A673 (cell line): ENCODE data around the gene CTNS. TPM values are rescaled to one million over a fixed set of nuclear protein-coding genes. Genes with fewer than 3 reads are reported as not detected.

ENCODE experiments used
- BruUV-seq: library from RNA; stranded (reverse); fragments of 400-500 nt; replicated peaks from 2 replicates; lab custom pipeline; 2021; lab: Mats Ljungman, UMichigan
- CTCF ChIA-PET: fragments of 300-600 bp; sonication (Branson Sonifier 250); formaldehyde crosslinking; loops from one replicate; lab custom pipeline; 2022; ENCODE audit warnings: antibody characterized with exemption; lab: Charles Lee
- POLR2A ChIA-PET: fragments of 300-600 bp; sonication (Branson Sonifier 250); formaldehyde crosslinking; loops from one replicate; lab custom pipeline; 2022; ENCODE audit warnings: antibody characterized with exemption; ENCODE audit not compliant: low non-redundant PET; lab: Charles Lee
- DNase-seq: peaks from one replicate; pipeline ENCODE4 v3.0.0-alpha.2; 2015; ENCODE audit warnings: low spot score
- H3K27ac ChIP-seq: fragments of 200-600 bp; sonication (generic); 2 replicates; pipeline ENCODE4 v1.5.1; 2016; ENCODE audit warnings: mixed run types, low read depth, mild to moderate bottlenecking, mixed read lengths, antibody characterized with exemption, low read length; ENCODE audit not compliant: poor library complexity, severe bottlenecking
- H3K27me3 ChIP-seq: fragments of 200-600 bp; sonication (generic); replicated peaks from 2 replicates; pipeline ENCODE4 v1.6.1; 2017; ENCODE audit warnings: mixed run types, low read depth, mild to moderate bottlenecking, mixed read lengths, antibody characterized with exemption, low read length; ENCODE audit not compliant: insufficient read depth, poor library complexity
- H3K36me3 ChIP-seq: fragments of 200-600 bp; sonication (generic); 2 replicates; pipeline ENCODE4 v1.6.1; 2016; ENCODE audit warnings: mixed run types, mild to moderate bottlenecking, mixed read lengths, antibody characterized with exemption, low read length; ENCODE audit not compliant: insufficient read depth, poor library complexity, severe bottlenecking
- H3K4me1 ChIP-seq: fragments of 200-600 bp; sonication (generic); 2 replicates; pipeline ENCODE4 v1.6.1; 2017; ENCODE audit warnings: mixed run types, mild to moderate bottlenecking, mixed read lengths, antibody characterized with exemption, low read length; ENCODE audit not compliant: insufficient read depth, poor library complexity, severe bottlenecking
- H3K4me3 ChIP-seq: fragments of 200-600 bp; sonication (generic); 2 replicates; pipeline ENCODE4 v1.5.1; 2016; ENCODE audit warnings: low read depth, mixed run types, mild to moderate bottlenecking, mixed read lengths, low read length; ENCODE audit not compliant: poor library complexity, severe bottlenecking
- H3K9me3 ChIP-seq: fragments of 200-600 bp; sonication (generic); 2 replicates; pipeline ENCODE4 v1.6.1; 2016; ENCODE audit warnings: mixed run types, low read depth, mild to moderate bottlenecking, mixed read lengths, antibody characterized with exemption, low read length; ENCODE audit not compliant: poor library complexity, severe bottlenecking
- EZH2 ChIP-seq: fragments of 200-600 bp; sonication (generic); IDR thresholded peaks from 2 replicates; pipeline ENCODE4 v1.6.1; 2017; ENCODE audit warnings: borderline replicate concordance, low read depth, mild to moderate bottlenecking, mixed read lengths, antibody characterized with exemption, low read length; ENCODE audit not compliant: poor library complexity, severe bottlenecking
- intact Hi-C: fragments of 100-400 bp; cut with micrococcal nuclease; formaldehyde crosslinking; loops from one replicate; pipeline ENCODE4 v1.10.0; 2022; ENCODE audit not compliant: unreplicated experiment
- total RNA-seq: library from RNA; stranded (reverse); gene quantifications from 2 replicates; pipeline ENCODE4 v1.2.3, GENCODE V29; 2021
- TF ChIP-seq, protein P1 (sequence below): fragments of 300-800, 200-600 bp; sonication (generic); conservative IDR thresholded peaks from 2 replicates; pipeline ENCODE4 v1.5.1; 2017; ENCODE audit warnings: low read depth, mild to moderate bottlenecking, antibody characterized with exemption, low read length, moderate library complexity, mixed read lengths

CTNS gene
- total RNA-seq, 1 experiment from 2014 or later: 12.6 TPM

DNA sequence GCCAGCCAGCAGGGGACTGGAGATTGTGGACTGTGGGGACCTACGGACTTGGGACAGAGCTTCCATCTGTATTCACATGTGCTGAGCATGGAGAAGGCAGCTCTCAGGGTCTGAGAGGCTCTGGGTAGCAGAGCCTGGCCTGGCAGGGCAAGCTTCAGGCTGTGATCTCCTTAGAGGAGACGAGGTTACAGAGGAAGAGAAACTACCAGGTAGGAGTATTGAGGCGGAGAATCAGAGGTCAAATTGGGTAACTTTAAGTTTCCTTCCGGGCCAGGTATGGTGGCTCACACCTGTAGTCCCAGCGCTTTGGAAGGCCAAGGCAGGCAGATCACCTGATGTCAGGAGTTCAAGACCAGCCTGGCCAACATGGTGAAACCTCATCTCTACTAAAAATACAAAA lies 8.8 kb downstream of the CTNS start:
- no TSS peak for BruUV-seq
- Histone ChIP-seq H3K36me3 (no peaks in the 10 kb centered on the region), H3K27ac (no peak overlapping the region), H3K4me3 (no peak overlapping the region), H3K27me3 (no peaks in the 10 kb centered on the region), H3K4me1 (no peaks in the 10 kb centered on the region), H3K9me3 (no peaks in the 10 kb centered on the region)
- POLR2A ChIA-PET: no interaction called here
- TF ChIP-seq, protein P1, sequence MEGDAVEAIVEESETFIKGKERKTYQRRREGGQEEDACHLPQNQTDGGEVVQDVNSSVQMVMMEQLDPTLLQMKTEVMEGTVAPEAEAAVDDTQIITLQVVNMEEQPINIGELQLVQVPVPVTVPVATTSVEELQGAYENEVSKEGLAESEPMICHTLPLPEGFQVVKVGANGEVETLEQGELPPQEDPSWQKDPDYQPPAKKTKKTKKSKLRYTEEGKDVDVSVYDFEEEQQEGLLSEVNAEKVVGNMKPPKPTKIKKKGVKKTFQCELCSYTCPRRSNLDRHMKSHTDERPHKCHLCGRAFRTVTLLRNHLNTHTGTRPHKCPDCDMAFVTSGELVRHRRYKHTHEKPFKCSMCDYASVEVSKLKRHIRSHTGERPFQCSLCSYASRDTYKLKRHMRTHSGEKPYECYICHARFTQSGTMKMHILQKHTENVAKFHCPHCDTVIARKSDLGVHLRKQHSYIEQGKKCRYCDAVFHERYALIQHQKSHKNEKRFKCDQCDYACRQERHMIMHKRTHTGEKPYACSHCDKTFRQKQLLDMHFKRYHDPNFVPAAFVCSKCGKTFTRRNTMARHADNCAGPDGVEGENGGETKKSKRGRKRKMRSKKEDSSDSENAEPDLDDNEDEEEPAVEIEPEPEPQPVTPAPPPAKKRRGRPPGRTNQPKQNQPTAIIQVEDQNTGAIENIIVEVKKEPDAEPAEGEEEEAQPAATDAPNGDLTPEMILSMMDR: no peak
- no peak for TF ChIP-seq EZH2
- CTCF ChIA-PET: no interaction called here
- intact Hi-C loops: loop anchor here (10.0 kb wide), 1 partner anchor 601 kb away; no protein-coding TSS in a partner anchor
- no peak for DNase-seq

- ChIA-PET CTCF (interaction anchor here (0.6 kb wide), 1 partner anchor 915 kb away, joined by 3 read pairs; no protein-coding TSS in a partner anchor), POLR2A (no interaction called here)
- no peak for TF ChIP-seq EZH2
- TF ChIP-seq, protein P1: no peak
- H3K4me3 ChIP-seq: no peak overlapping the region
- H3K27me3 ChIP-seq: no peaks in the 10 kb centered on the region
- BruUV-seq: no TSS peak
- intact Hi-C loops: loop anchor here (10.0 kb wide), 1 partner anchor 602 kb away; no protein-coding TSS in a partner anchor
- H3K4me1 ChIP-seq: no peaks in the 10 kb centered on the region
- no peaks in the 10 kb centered on the region for H3K9me3 ChIP-seq
- H3K36me3 ChIP-seq: no peaks in the 10 kb centered on the region
- DNase-seq: no peak
- H3K27ac ChIP-seq: no peak overlapping the region
Measured at GRCh38 chr17:3647251-3647650, 10.7 kb downstream of the CTNS start.

GRCh38 chr17:3647769-3648555 lies 11.4 kb downstream of the CTNS start:
- H3K36me3 ChIP-seq: no peaks in the 10 kb centered on the region
- H3K4me1 ChIP-seq: no peaks in the 10 kb centered on the region
- ChIA-PET POLR2A (interaction anchor here (0.6 kb wide), 1 partner anchor 73 kb away, joined by 12 read pairs; no protein-coding TSS in a partner anchor), CTCF (no interaction called here)
- no peak overlapping the region for H3K27ac ChIP-seq
- H3K4me3 ChIP-seq: no peak overlapping the region
- intact Hi-C loops: loop anchor here (10.0 kb wide), 1 partner anchor 603 kb away; no protein-coding TSS in a partner anchor
- peak; percentile 55 for DNase-seq
- no peaks in the 10 kb centered on the region for H3K9me3 ChIP-seq
- no TSS peak for BruUV-seq
- TF ChIP-seq EZH2: no peak
- TF ChIP-seq, protein P1: peak; percentile 55
- no peaks in the 10 kb centered on the region for H3K27me3 ChIP-seq
